Natural killer cell (primary cell): ENCODE results near the gene MEST. TPM values are rescaled to one million over a fixed set of nuclear protein-coding genes. Genes with fewer than 3 reads are reported as not detected.
A peak's percentile ranks its signal among the peaks of the same experiment; 100 is the strongest.
"Not testable (repeated sequence)": the region's sequence is repeated elsewhere in the genome, so short reads cannot be mapped to it uniquely, and the experiment has no call there.

ENCODE experiments used
- ATAC-seq, 3 donors: fragments of 150-1000 bp in 2 of 3; fragments of 200-7000 bp in 1 of 3; cut with Tn5 transposase; 1 replicate in 1 of 3; 2 replicates in 2 of 3; pipeline ENCODE4 v1.10.0; 2021; ENCODE audit warnings: mild to moderate bottlenecking in 2 of 3, moderate library complexity in 2 of 3
- DNase-seq, 2 donors: peaks; one replicate each; pipeline versions ENCODE4 v3.0.0 to v3.0.0-alpha.2; 2013 to 2021; ENCODE audit warnings: mixed read lengths in 1 of 2
- H3K27ac ChIP-seq: one replicate; pipeline ENCODE4 v1.5.1; 2013; ENCODE audit warnings: mild to moderate bottlenecking, low read length
- H3K27me3 ChIP-seq: one replicate; pipeline ENCODE4 v1.6.1; 2013; ENCODE audit warnings: low read length; ENCODE audit not compliant: control insufficient read depth, insufficient read depth
- H3K36me3 ChIP-seq: one replicate; pipeline ENCODE4 v1.6.1; 2013; ENCODE audit warnings: low read length; ENCODE audit not compliant: control insufficient read depth, insufficient read depth
- H3K4me1 ChIP-seq: one replicate; pipeline ENCODE4 v1.6.1; 2013; ENCODE audit warnings: low read length; ENCODE audit not compliant: control insufficient read depth, insufficient read depth
- H3K4me3 ChIP-seq: one replicate; pipeline ENCODE4 v1.5.1; 2013; ENCODE audit warnings: low read length
- H3K9me3 ChIP-seq: one replicate; pipeline ENCODE4 v1.6.1; 2013; ENCODE audit warnings: low read length; ENCODE audit not compliant: control insufficient read depth, insufficient read depth
- H3K27ac Mint-ChIP-seq, 2 donors: one replicate each; pipeline ENCODE4 v1.8.0; 2022; ENCODE audit warnings: mild to moderate bottlenecking in 2 of 2, mixed read lengths in 2 of 2, moderate library complexity in 1 of 2
- H3K27me3 Mint-ChIP-seq, 2 donors: one replicate each; pipeline ENCODE4 v1.8.0; 2022; ENCODE audit warnings: low read depth in 2 of 2, mixed read lengths in 2 of 2
- H3K36me3 Mint-ChIP-seq: one replicate; pipeline ENCODE4 v1.8.0; 2022; ENCODE audit warnings: mixed read lengths
- H3K4me1 Mint-ChIP-seq, 2 donors: one replicate each; pipeline ENCODE4 v1.8.0; 2022; ENCODE audit warnings: mixed read lengths in 2 of 2
- H3K4me3 Mint-ChIP-seq: one replicate; pipeline ENCODE4 v1.8.0; 2022; ENCODE audit warnings: mild to moderate bottlenecking, moderate library complexity, mixed read lengths
- H3K9me3 Mint-ChIP-seq, 2 donors: one replicate each; pipeline ENCODE4 v1.8.0; 2022; ENCODE audit warnings: mixed read lengths in 2 of 2
- CTCF ChIP-seq: fragments of 200-600 bp; IDR thresholded peaks from one replicate; pipeline ENCODE4 v1.8.0; 2022; ENCODE audit warnings: antibody characterized with exemption
- WGBS: methylation state at CpG from one replicate; pipeline ENCODE4 v1.1.7; 2013; ENCODE audit warnings: missing lambda C conversion rate; ENCODE audit not compliant: insufficient coverage; 5-methylcytosine and 5-hydroxymethylcytosine counted together
- intact Hi-C: fragments of 100-400 bp; cut with micrococcal nuclease; formaldehyde crosslinking; loops from one replicate; pipeline ENCODE4 v1.14.2; 2022
- total RNA-seq, 4 donors: library from RNA; stranded (reverse); fragments of 120-200 nt in 1 of 4; gene quantifications; one replicate each; pipeline versions ENCODE4 v1.2.3 to v1.2.4, GENCODE V29; 2013 to 2022

The MEST gene
- total RNA-seq, 3 donors from 2014 or later (not counting 1 experiment from before 2014, with no cell fraction given) = 0.55 to 2.2 (median 0.70) TPM

GRCh38 chr7:130521258-130521951 lies 29.5 kb downstream of the MEST start:
- Mint-ChIP-seq H3K27ac (no peak overlapping the region), H3K27me3 (no peaks in the 10 kb centered on the region), H3K36me3 (no peaks in the 10 kb centered on the region), H3K4me3 (no peak overlapping the region), H3K9me3 (no peaks in the 10 kb centered on the region), H3K4me1 (no peaks in the 10 kb centered on the region)
- H3K4me1 ChIP-seq = no peaks in the 10 kb centered on the region
- no peak for DNase-seq
- H3K36me3 ChIP-seq = no peaks in the 10 kb centered on the region
- H3K9me3 ChIP-seq = no peaks in the 10 kb centered on the region
- no peak for TF ChIP-seq CTCF
- WGBS = 97% methylated on average over 4 of the region's 4 CpGs
- intact Hi-C loops = no loop called here
- H3K27ac ChIP-seq = no peak overlapping the region
- no peak for ATAC-seq
- no peaks in the 10 kb centered on the region for H3K27me3 ChIP-seq
- H3K4me3 ChIP-seq = no peak overlapping the region

GRCh38 chr7:130523519-130524125 lies 31.7 kb downstream of the MEST start:
- ATAC-seq, H3K27me3 ChIP-seq, H3K4me1 Mint-ChIP-seq, H3K9me3 Mint-ChIP-seq, H3K27ac ChIP-seq, H3K9me3 ChIP-seq, H3K4me1 ChIP-seq, H3K36me3 Mint-ChIP-seq, DNase-seq, H3K4me3 ChIP-seq, H3K27me3 Mint-ChIP-seq, H3K36me3 ChIP-seq, H3K4me3 Mint-ChIP-seq, H3K27ac Mint-ChIP-seq, intact Hi-C loops: not testable (repeated sequence)
- WGBS = 89% methylated on average over 15 of the region's 17 CpGs

GRCh38 chr7:130524628-130525027 lies 32.7 kb downstream of the MEST start:
- no peak for TF ChIP-seq CTCF
- ATAC-seq (no peak), DNase-seq (no peak)
- 94% methylated on average over 5 of the region's 5 CpGs for WGBS
- H3K27ac ChIP-seq = no peak overlapping the region
- intact Hi-C loops = no loop called here
- Mint-ChIP-seq H3K36me3 (no peaks in the 10 kb centered on the region), H3K4me3 (no peak overlapping the region), H3K27me3 (no peaks in the 10 kb centered on the region), H3K4me1 (peaks cover 0 to 10% of the 10 kb centered on the region in 2 donors), H3K27ac (no peak overlapping the region), H3K9me3 (no peaks in the 10 kb centered on the region)
- no peak overlapping the region for H3K4me3 ChIP-seq
- H3K9me3 ChIP-seq = no peaks in the 10 kb centered on the region
- H3K36me3 ChIP-seq = no peaks in the 10 kb centered on the region
- no peaks in the 10 kb centered on the region for H3K27me3 ChIP-seq
- no peaks in the 10 kb centered on the region for H3K4me1 ChIP-seq

- peak in 2 of 3 donors; percentile 49 to 58 for ATAC-seq
Observed at GRCh38 chr7:130527752-130528355, 36.0 kb downstream of the MEST start.

More at GRCh38 chr7:130527752-130528355, 36.0 kb downstream of the MEST start:
- H3K9me3 ChIP-seq, H3K9me3 Mint-ChIP-seq, H3K27me3 Mint-ChIP-seq, H3K27ac Mint-ChIP-seq, H3K27me3 ChIP-seq, H3K4me3 ChIP-seq, H3K27ac ChIP-seq, DNase-seq, H3K4me1 ChIP-seq, intact Hi-C loops, H3K36me3 ChIP-seq, H3K36me3 Mint-ChIP-seq: not testable (repeated sequence)
- 87% methylated on average over 15 of the region's 17 CpGs for WGBS
- Mint-ChIP-seq H3K4me3 (peak overlapping the region; percentile 22), H3K4me1 (peaks cover 0 to 10% of the 10 kb centered on the region in 2 donors)
